SU-DHL-6 (cell line): ENCODE results near the gene TMEM200B.

Experiments
- H2AFZ ChIP-seq: fragments of 200-600 bp; sonication (generic); 2 replicates; pipeline ENCODE4 v1.6.1; 2014; ENCODE audit warnings: low read depth, mild to moderate bottlenecking, moderate library complexity, mixed read lengths, antibody characterized with exemption, low read length; ENCODE audit not compliant: severe bottlenecking
- H3F3A ChIP-seq: fragments of 200-600 bp; shearing (Covaris generic); 2 replicates; pipeline ENCODE4 v1.6.0; 2016; ENCODE audit warnings: antibody characterized with exemption, mild to moderate bottlenecking; ENCODE audit not compliant: insufficient read depth
- H3K27ac ChIP-seq: fragments of 200-600 bp; sonication (generic); 2 replicates; pipeline ENCODE4 v1.5.1; 2016; ENCODE audit warnings: low read depth, mild to moderate bottlenecking, low read length, moderate library complexity, mixed read lengths
- H3K27me3 ChIP-seq: fragments of 200-600 bp; sonication (generic), shearing (Covaris generic); 2 replicates; pipeline ENCODE4 v1.6.0; 2014; ENCODE audit warnings: mild to moderate bottlenecking, low read length
- H3K36me3 ChIP-seq: fragments of 200-600 bp; sonication (generic); 2 replicates; pipeline ENCODE4 v1.6.1; 2014; ENCODE audit warnings: mild to moderate bottlenecking, low read length, mixed read lengths
- H3K4me2 ChIP-seq: fragments of 300-600, 200-600 bp; shearing (Covaris generic), sonication (generic); 2 replicates; pipeline ENCODE4 v1.6.0; 2014; ENCODE audit warnings: low read length, low read depth, mild to moderate bottlenecking; ENCODE audit not compliant: poor library complexity, severe bottlenecking
- H3K4me3 ChIP-seq: fragments of 200-600 bp; sonication (generic); 2 replicates; pipeline ENCODE4 v1.5.1; 2014; ENCODE audit warnings: antibody characterized with exemption, low read length, mild to moderate bottlenecking, mixed read lengths; ENCODE audit not compliant: insufficient read depth, poor library complexity, severe bottlenecking
- H3K79me2 ChIP-seq: fragments of 200-600 bp; sonication (generic); 2 replicates; pipeline ENCODE4 v1.6.1; 2014; ENCODE audit warnings: mild to moderate bottlenecking, low read length, moderate library complexity; ENCODE audit not compliant: insufficient read depth
- H3K9ac ChIP-seq: fragments of 200-600 bp; sonication (generic); 2 replicates; pipeline ENCODE4 v1.7.0; 2014; ENCODE audit warnings: mild to moderate bottlenecking, low read length
- H3K9me2 ChIP-seq: fragments of 200-600 bp; sonication (generic); replicated peaks from 2 replicates; pipeline ENCODE4 v1.6.1; 2014; ENCODE audit warnings: low read length; ENCODE audit not compliant: insufficient read depth
- H3K9me3 ChIP-seq: fragments of 200-600 bp; sonication (generic); 2 replicates; pipeline ENCODE4 v1.6.1; 2014; ENCODE audit warnings: low read length, mixed read lengths; ENCODE audit not compliant: insufficient read depth
- H4K20me1 ChIP-seq: fragments of 200-600 bp; sonication (generic); 2 replicates; pipeline ENCODE4 v1.6.1; 2014; ENCODE audit warnings: low read depth, mild to moderate bottlenecking, antibody characterized with exemption, low read length, moderate library complexity, mixed read lengths
- EZH2phosphoT487 ChIP-seq: fragments of 200-600 bp; sonication (generic), shearing (Covaris generic); conservative IDR thresholded peaks from 2 replicates; pipeline ENCODE4 v1.6.1; 2018; ENCODE audit warnings: mild to moderate bottlenecking, antibody characterized with exemption, low read length, moderate library complexity, mixed read lengths
- TF ChIP-seq, protein P1 (sequence below): fragments of 200-600 bp; sonication (generic); IDR thresholded peaks from one replicate; pipeline ENCODE4 v1.5.1; 2017; ENCODE audit warnings: antibody characterized with exemption, mild to moderate bottlenecking, low read length, moderate library complexity; ENCODE audit not compliant: insufficient read depth, poor library complexity, severe bottlenecking

The TMEM200B gene

DNA sequence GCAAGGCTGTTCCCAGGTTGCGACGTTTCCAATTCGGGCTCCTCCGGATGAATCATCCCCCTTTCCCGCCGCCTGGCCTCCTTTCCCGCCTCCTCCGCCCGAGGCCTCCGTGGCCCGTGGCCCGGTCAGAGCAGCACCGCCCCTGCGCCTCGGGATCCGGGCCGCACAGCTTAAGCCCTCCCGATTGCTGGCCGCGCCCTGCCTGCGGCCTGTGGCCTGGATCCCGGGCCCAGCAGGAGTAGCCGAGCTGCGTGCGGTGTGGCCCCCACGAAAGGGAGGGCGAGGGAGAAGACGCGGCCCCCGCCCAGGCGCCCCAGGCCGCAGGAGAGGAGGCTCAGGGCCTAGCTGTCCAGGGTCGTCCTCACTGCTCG lies 1.0 kb downstream of the TMEM200B start:
- Histone ChIP-seq H3F3A (no peaks in the 10 kb centered on the region; the same call in 1 of the 2 replicates), H3K4me2 (no peak overlapping the region), H3K4me3 (no peak overlapping the region), H3K36me3 (no peaks in the 10 kb centered on the region), H3K27ac (no peak overlapping the region), H3K9ac (no peak overlapping the region), H4K20me1 (no peaks in the 10 kb centered on the region), H3K9me2 (no peaks in the 10 kb centered on the region), H3K79me2 (no peaks in the 10 kb centered on the region), H2AFZ (no peak overlapping the region), H3K27me3 (no peaks in the 10 kb centered on the region), H3K9me3 (no peaks in the 10 kb centered on the region)
- TF ChIP-seq, protein P1, sequence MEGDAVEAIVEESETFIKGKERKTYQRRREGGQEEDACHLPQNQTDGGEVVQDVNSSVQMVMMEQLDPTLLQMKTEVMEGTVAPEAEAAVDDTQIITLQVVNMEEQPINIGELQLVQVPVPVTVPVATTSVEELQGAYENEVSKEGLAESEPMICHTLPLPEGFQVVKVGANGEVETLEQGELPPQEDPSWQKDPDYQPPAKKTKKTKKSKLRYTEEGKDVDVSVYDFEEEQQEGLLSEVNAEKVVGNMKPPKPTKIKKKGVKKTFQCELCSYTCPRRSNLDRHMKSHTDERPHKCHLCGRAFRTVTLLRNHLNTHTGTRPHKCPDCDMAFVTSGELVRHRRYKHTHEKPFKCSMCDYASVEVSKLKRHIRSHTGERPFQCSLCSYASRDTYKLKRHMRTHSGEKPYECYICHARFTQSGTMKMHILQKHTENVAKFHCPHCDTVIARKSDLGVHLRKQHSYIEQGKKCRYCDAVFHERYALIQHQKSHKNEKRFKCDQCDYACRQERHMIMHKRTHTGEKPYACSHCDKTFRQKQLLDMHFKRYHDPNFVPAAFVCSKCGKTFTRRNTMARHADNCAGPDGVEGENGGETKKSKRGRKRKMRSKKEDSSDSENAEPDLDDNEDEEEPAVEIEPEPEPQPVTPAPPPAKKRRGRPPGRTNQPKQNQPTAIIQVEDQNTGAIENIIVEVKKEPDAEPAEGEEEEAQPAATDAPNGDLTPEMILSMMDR: no peak
- no peak for TF ChIP-seq EZH2phosphoT487

DNA sequence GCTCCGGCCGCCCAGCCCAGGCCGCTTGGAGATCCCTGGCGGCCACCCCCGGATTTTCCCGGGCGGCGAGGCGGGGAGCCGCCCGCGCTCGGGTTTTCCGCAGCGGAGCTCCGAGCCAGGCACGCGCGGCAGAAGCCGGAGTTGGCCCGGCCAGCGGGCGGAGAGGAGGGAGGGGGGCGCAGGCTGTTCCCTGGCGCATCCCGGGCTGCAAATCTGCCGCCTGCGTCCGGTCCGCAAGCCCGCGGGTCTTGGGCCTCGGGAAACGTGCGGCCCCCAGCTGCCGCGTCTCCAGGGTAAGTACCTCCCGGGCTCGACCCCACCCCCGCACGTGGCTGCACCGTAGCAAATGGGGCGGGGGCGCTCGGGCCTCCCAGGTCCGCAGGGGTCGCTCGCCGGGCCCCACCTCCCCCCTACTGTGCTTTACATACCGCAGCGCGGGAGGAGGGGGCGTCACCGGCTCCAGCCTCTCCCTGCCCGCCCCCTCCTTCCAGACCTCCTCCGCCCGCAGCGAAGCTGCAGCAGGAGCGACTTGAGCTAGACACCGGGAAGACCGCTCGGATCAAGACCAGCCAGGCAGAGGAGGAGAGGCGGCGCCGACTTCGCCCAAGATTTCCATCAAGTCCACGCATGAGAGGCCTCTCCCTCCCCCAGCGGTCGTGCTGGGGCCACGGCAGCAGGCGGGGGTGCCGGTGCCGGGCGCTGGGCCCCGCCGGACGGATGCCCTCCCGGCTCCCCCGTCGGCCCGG lies 1.6 kb downstream of the TMEM200B start:
- H2AFZ ChIP-seq: no peak overlapping the region
- no peaks in the 10 kb centered on the region; the same call in 1 of the 2 replicates for H3F3A ChIP-seq
- no peaks in the 10 kb centered on the region for H3K9me3 ChIP-seq
- no peak overlapping the region for H3K4me2 ChIP-seq
- no peak overlapping the region for H3K27ac ChIP-seq
- H3K4me3 ChIP-seq: no peak overlapping the region
- no peaks in the 10 kb centered on the region for H4K20me1 ChIP-seq
- TF ChIP-seq EZH2phosphoT487: no peak
- TF ChIP-seq, protein P1: no peak
- H3K9me2 ChIP-seq: no peaks in the 10 kb centered on the region
- no peak overlapping the region for H3K9ac ChIP-seq
- H3K36me3 ChIP-seq: no peaks in the 10 kb centered on the region
- H3K27me3 ChIP-seq: no peaks in the 10 kb centered on the region
- H3K79me2 ChIP-seq: no peaks in the 10 kb centered on the region

DNA sequence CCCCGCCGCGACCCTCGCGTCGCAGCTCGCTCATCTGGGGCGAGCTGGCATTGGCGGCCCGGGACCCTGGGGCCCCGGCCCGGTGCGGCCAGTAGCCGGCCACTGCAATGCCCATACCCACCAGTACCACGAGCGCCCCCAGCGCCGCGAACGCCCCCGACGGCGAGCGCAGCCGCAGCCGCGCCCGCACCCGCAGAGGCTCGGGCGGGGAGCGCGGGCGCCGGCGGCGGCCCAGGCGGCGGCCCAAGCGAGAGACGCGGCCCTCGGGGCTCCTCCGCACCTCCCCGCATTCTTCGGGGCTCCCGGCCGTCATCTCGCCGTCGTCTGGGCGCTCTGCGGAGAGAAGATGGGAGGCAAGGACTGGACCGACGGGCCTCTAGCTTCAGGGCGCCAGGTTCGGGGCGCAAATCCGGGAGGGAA lies 2.2 kb downstream of the TMEM200B start:
- H4K20me1 ChIP-seq: no peaks in the 10 kb centered on the region
- peak overlapping the region; percentile 32 for H3K4me2 ChIP-seq
- H3K9me3 ChIP-seq: no peaks in the 10 kb centered on the region
- H3K27ac ChIP-seq: no peak overlapping the region
- no peaks in the 10 kb centered on the region; the same call in 1 of the 2 replicates for H3F3A ChIP-seq
- no peaks in the 10 kb centered on the region for H3K27me3 ChIP-seq
- no peak overlapping the region for H3K9ac ChIP-seq
- H3K9me2 ChIP-seq: no peaks in the 10 kb centered on the region
- no peaks in the 10 kb centered on the region for H3K36me3 ChIP-seq
- H3K79me2 ChIP-seq: no peaks in the 10 kb centered on the region
- no peak overlapping the region for H3K4me3 ChIP-seq
- H2AFZ ChIP-seq: no peak overlapping the region
- TF ChIP-seq EZH2phosphoT487: no peak
- TF ChIP-seq, protein P1: no peak
